Gastrocnemius medialis (tissue), 4 donors: ENCODE data around the gene C20orf202. TPM values are rescaled to one million over a fixed set of nuclear protein-coding genes. Genes with fewer than 3 reads are reported as not detected.

ENCODE experiments used
- ATAC-seq, 2 donors: fragments of 150-250 bp; one replicate each; pipeline ENCODE4 v1.9.1; 2016
- DNase-seq, 2 donors: peaks; one replicate each; pipeline ENCODE4 v3.0.0-alpha.2; 2019
- H3K27ac ChIP-seq, 4 donors: fragments of 200-600 bp; sonication (generic); 1 replicate in 1 of 4; 2 replicates in 3 of 4; pipeline ENCODE4 v1.5.1; 2016 to 2018; ENCODE audit warnings: mild to moderate bottlenecking in 2 of 4, moderate library complexity in 1 of 4
- H3K27me3 ChIP-seq, 3 donors: fragments of 200-600 bp; sonication (generic) in 2 of 3; 1 replicate in 1 of 3; 2 replicates in 2 of 3; pipeline versions ENCODE4 v1.5.1 to v1.6.0; 2016 to 2019; ENCODE audit warnings: mild to moderate bottlenecking in 1 of 3, moderate library complexity in 1 of 3
- H3K36me3 ChIP-seq, 2 donors: fragments of 200-600 bp; sonication (generic) in 1 of 2; one replicate each; pipeline ENCODE4 v1.5.1; 2017 to 2018
- H3K4me1 ChIP-seq, 2 donors: fragments of 200-600 bp; sonication (generic) in 1 of 2; one replicate each; pipeline ENCODE4 v1.5.1; 2016 to 2017; ENCODE audit warnings: mild to moderate bottlenecking in 2 of 2
- H3K4me3 ChIP-seq, 4 donors: fragments of 200-600 bp; sonication (generic) in 3 of 4; 1 replicate in 1 of 4; 2 replicates in 3 of 4; pipeline ENCODE4 v1.5.1; 2016 to 2019; ENCODE audit warnings: mild to moderate bottlenecking in 2 of 4
- H3K9me3 ChIP-seq, 3 donors: fragments of 200-600 bp; sonication (generic) in 2 of 3; 1 replicate in 1 of 3; 2 replicates in 2 of 3; pipeline ENCODE4 v1.5.1; 2016 to 2019
- CTCF ChIP-seq, 5 experiments: fragments of 450-650 bp in 3 of 5; fragments of 200-600 bp in 2 of 5; sonication (generic) in 2 of 5; IDR thresholded peaks in 4 of 5; conservative IDR thresholded peaks in 1 of 5; 1 replicate in 4 of 5; 2 replicates in 1 of 5; pipeline ENCODE4 v1.5.1; 2016 to 2019; ENCODE audit warnings: antibody characterized with exemption in 5 of 5, mild to moderate bottlenecking in 3 of 5, moderate library complexity in 3 of 5
- POLR2A ChIP-seq, 2 donors: fragments of 450-650 bp; IDR thresholded peaks; one replicate each; pipeline ENCODE4 v1.6.1; 2017; ENCODE audit warnings: antibody characterized with exemption in 2 of 2, mild to moderate bottlenecking in 2 of 2, moderate library complexity in 2 of 2
- in situ Hi-C, 4 donors: fragments of 200-750 bp; cut with MboI; loops; one replicate each; pipeline versions ENCODE4 v1.15.0 to v1.8.0; 2017; ENCODE audit warnings: low sequenced_read_pairs in 4 of 4
- intact Hi-C: fragments of 100-400 bp; cut with DNase I; formaldehyde crosslinking; loops from one replicate; pipeline ENCODE4 v1.15.1; 2023; ENCODE audit warnings: low total_unique reads
- total RNA-seq, 4 donors: library from RNA; depleted of rRNA; stranded (reverse); fragments of >200 nt; gene quantifications; one replicate each; pipeline versions ENCODE4 v1.1.0 to v1.2.3, GENCODE V29; 2016

C20orf202 gene
- total RNA-seq, 4 donors from 2014 or later: 0.24 TPM; not detected in 3

- intact Hi-C loops: no loop called here
- in situ Hi-C loops: no loop called here
- ATAC-seq (no peak), DNase-seq (no peak)
- no peaks in the 10 kb centered on the region for H3K9me3 ChIP-seq
- peaks cover 0 to 2% (median 0%) of the 10 kb centered on the region in 3 donors for H3K27me3 ChIP-seq
- no peak for TF ChIP-seq POLR2A (IDR thresholded peaks at IDR 0.05)
- no peak for TF ChIP-seq CTCF (IDR thresholded peaks at IDR 0.05 in 4 of 5, conservative IDR thresholded peaks at IDR 0.05 in 1 of 5)
- H3K27ac ChIP-seq: no peak overlapping the region
- no peaks in the 10 kb centered on the region for H3K36me3 ChIP-seq
- no peaks in the 10 kb centered on the region for H3K4me1 ChIP-seq
- H3K4me3 ChIP-seq: no peak overlapping the region
Measured at GRCh38 chr20:1178623-1179022, 24.6 kb upstream of the C20orf202 start.

GRCh38 chr20:1180949-1181348 is 22.3 kb upstream of the C20orf202 start:
- intact Hi-C loops: loop anchor here (1.0 kb wide), 1 partner anchor 16 kb away; no protein-coding TSS in a partner anchor
- DNase-seq (no peak), ATAC-seq (no peak)
- in situ Hi-C loops: no loop called here
- Histone ChIP-seq H3K4me1 (no peaks in the 10 kb centered on the region), H3K27me3 (peaks cover 9 to 17% (median 11%) of the 10 kb centered on the region in 3 donors), H3K9me3 (no peaks in the 10 kb centered on the region), H3K4me3 (no peak overlapping the region), H3K27ac (no peak overlapping the region), H3K36me3 (no peaks in the 10 kb centered on the region)
- TF ChIP-seq POLR2A (IDR thresholded peaks at IDR 0.05): no peak
- TF ChIP-seq CTCF (IDR thresholded peaks at IDR 0.05 in 4 of 5, conservative IDR thresholded peaks at IDR 0.05 in 1 of 5): no peak

GRCh38 chr20:1182106-1182505 is 21.1 kb upstream of the C20orf202 start:
- TF ChIP-seq POLR2A (IDR thresholded peaks at IDR 0.05): no peak
- TF ChIP-seq CTCF (IDR thresholded peaks at IDR 0.05 in 4 of 5, conservative IDR thresholded peaks at IDR 0.05 in 1 of 5): no peak
- in situ Hi-C loops: no loop called here
- Histone ChIP-seq H3K4me3 (no peak overlapping the region), H3K27ac (no peak overlapping the region), H3K9me3 (no peaks in the 10 kb centered on the region), H3K4me1 (no peaks in the 10 kb centered on the region), H3K36me3 (no peaks in the 10 kb centered on the region), H3K27me3 (peaks cover 11 to 20% (median 11%) of the 10 kb centered on the region in 3 donors)
- no peak for DNase-seq
- intact Hi-C loops: no loop called here
- ATAC-seq: no peak

GRCh38 chr20:1183153-1183552 is 20.1 kb upstream of the C20orf202 start:
- in situ Hi-C loops: no loop called here
- H3K27ac ChIP-seq: no peak overlapping the region
- peaks cover 11 to 20% (median 11%) of the 10 kb centered on the region in 3 donors for H3K27me3 ChIP-seq
- no peak for TF ChIP-seq POLR2A (IDR thresholded peaks at IDR 0.05)
- TF ChIP-seq CTCF (IDR thresholded peaks at IDR 0.05 in 4 of 5, conservative IDR thresholded peaks at IDR 0.05 in 1 of 5): no peak
- H3K4me3 ChIP-seq: no peak overlapping the region
- DNase-seq: no peak
- no peaks in the 10 kb centered on the region for H3K4me1 ChIP-seq
- intact Hi-C loops: no loop called here
- no peaks in the 10 kb centered on the region for H3K9me3 ChIP-seq
- H3K36me3 ChIP-seq: no peaks in the 10 kb centered on the region
- ATAC-seq: no peak

GRCh38 chr20:1184260-1184637 is 19.0 kb upstream of the C20orf202 start:
- TF ChIP-seq POLR2A (IDR thresholded peaks at IDR 0.05): no peak
- no peak for TF ChIP-seq CTCF (IDR thresholded peaks at IDR 0.05 in 4 of 5, conservative IDR thresholded peaks at IDR 0.05 in 1 of 5)
- intact Hi-C loops: no loop called here
- Histone ChIP-seq H3K9me3 (no peaks in the 10 kb centered on the region), H3K27ac (no peak overlapping the region), H3K36me3 (no peaks in the 10 kb centered on the region), H3K27me3 (peaks cover 11 to 20% (median 11%) of the 10 kb centered on the region in 3 donors), H3K4me1 (no peaks in the 10 kb centered on the region), H3K4me3 (peak overlapping the region in 3 of 4 donors; percentile 50 to 58 (median 55))
- ATAC-seq: no peak
- DNase-seq: no peak
- in situ Hi-C loops: no loop called here
